Pancreas (tissue), 10 donors: ENCODE data around the gene PCDHGA7. TPM values are rescaled to one million over a fixed set of nuclear protein-coding genes. Genes with fewer than 3 reads are reported as not detected.
A peak's percentile ranks its signal among the peaks of the same experiment; 100 is the strongest.
"Not testable (repeated sequence)": the region's sequence is repeated elsewhere in the genome, so short reads cannot be mapped to it uniquely, and the experiment has no call there.

Experiments used
- ATAC-seq, 4 donors: fragments of 200-7000 bp; cut with Tn5 transposase; one replicate each; pipeline versions ENCODE4 v1.8.0 to v1.9.1; 2020; ENCODE audit warnings: mild to moderate bottlenecking in 4 of 4, moderate library complexity in 4 of 4
- DNase-seq, 6 donors: peaks; one replicate each; pipeline ENCODE4 v3.0.0-alpha.2; 2020
- FAIRE-seq: peaks from 2 replicates; lab custom pipeline; 2012; peaks lifted over from hg19 to GRCh38; lab: Jason Lieb, UNC
- H3K27ac ChIP-seq, 4 donors: fragments of 200-600 bp; sonication (generic); 1 replicate in 3 of 4; 2 replicates in 1 of 4; pipeline versions ENCODE4 v1.5.0 to v1.8.0; 2020
- H3K27me3 ChIP-seq, 4 donors: fragments of 200-600 bp; one replicate each; pipeline ENCODE4 v1.8.0; 2021
- H3K36me3 ChIP-seq, 3 donors: fragments of 200-600 bp; sonication (generic) in 1 of 3; one replicate each; pipeline versions ENCODE4 v1.5.0 to v1.8.0; 2020 to 2021
- H3K4me1 ChIP-seq, 3 donors: fragments of 200-600 bp; one replicate each; pipeline ENCODE4 v1.8.0; 2021
- H3K4me3 ChIP-seq, 4 donors: fragments of 200-600 bp; sonication (generic) in 2 of 4; one replicate each; pipeline versions ENCODE4 v1.5.0 to v1.8.0; 2020 to 2021
- H3K9me3 ChIP-seq, 4 donors: fragments of 200-600 bp; one replicate each; pipeline ENCODE4 v1.8.0; 2021
- CTCF ChIP-seq, 4 donors: fragments of 200-600 bp; sonication (generic) in 3 of 4; IDR thresholded peaks; one replicate each; pipeline versions ENCODE4 v1.5.0 to v1.8.0; 2021; ENCODE audit warnings: antibody characterized with exemption in 4 of 4
- WGBS, 2 donors: extraction: QIAGEN DNeasy Blood & Tissue Kit; methylation state at CpG; one replicate each; pipeline ENCODE4 v1.1.7; 2013; 5-methylcytosine and 5-hydroxymethylcytosine counted together
- intact Hi-C, 3 donors: fragments of 100-400 bp; cut with DNase I; formaldehyde crosslinking; loops; one replicate each; pipeline versions ENCODE4 v1.11.1 to v1.14.2; 2022
- polyA plus RNA-seq, 2 donors: library from polyadenylated mRNA; stranded (reverse); fragments of 200-250 nt; gene quantifications; one replicate each; pipeline ENCODE4 v1.2.3, GENCODE V29; 2013
- total RNA-seq, 6 donors: library from RNA; stranded (reverse); fragmentation: NEBNext Ultra II Directional in 4 of 6; extraction: Animal tissue kit (Norgen Biotek cat#: 25700) in 4 of 6; gene quantifications; one replicate each; pipeline versions ENCODE4 v1.2.1 to v1.2.4, GENCODE V29; 2021 to 2023
- donor health status: healthy with polysubstance abuse.
- donor health status: DM: no; HTN: no; CAD: no; lungs with moderate emphysema.
- donor health status: DM: no; HTN: no; CAD: no.
- donor health status: control.
- donor health status: control.
- donor health status: Bipolar disorder and iron deficiency.
- donor health status: DM: yes; HTN: yes; CAD: no.
- donor health status: DM: no; HTN: no; CAD: no.
- donor health status: DM: no; HTN: no; CAD: no.
- donor health status: DM: yes; HTN: yes; CAD: no.

Gene PCDHGA7
- total and polyA plus RNA-seq, 8 donors, result 0.92 to 2.0 (median 1.6) TPM

GRCh38 chr5:141403387-141403786 lies 20.8 kb downstream of the PCDHGA7 start:
- WGBS, 2 donors, result 23 to 27% methylated on average over 22 of the region's 22 CpGs
- ATAC-seq (no peak), FAIRE-seq (no peak), DNase-seq (peak in 1 of 6 donors; percentile 34)
- no peak for TF ChIP-seq CTCF (IDR thresholded peaks at IDR 0.05)
- no peak overlapping the region for H3K4me3 ChIP-seq
- intact Hi-C loops, result loop anchor here in 1 of 3 donors (10.0 kb wide), 1 partner anchor 151 kb away; no protein-coding TSS in a partner anchor
- H3K4me1 ChIP-seq, result peaks cover 0 to 2% (median 0%) of the 10 kb centered on the region in 3 donors
- H3K27ac ChIP-seq, result no peak overlapping the region
- H3K36me3 ChIP-seq, result no peaks in the 10 kb centered on the region
- no peaks in the 10 kb centered on the region for H3K27me3 ChIP-seq
- H3K9me3 ChIP-seq, result peaks cover 0 to 6% (median 2%) of the 10 kb centered on the region in 4 donors

GRCh38 chr5:141407790-141408505 lies 25.4 kb downstream of the PCDHGA7 start, which contains the start of gene PCDHGB6:
PCDHGB6 (plus strand) TSS chr5:141408021; CDS start chr5:141408203, 182 bp downstream.
- not testable (repeated sequence) for FAIRE-seq, H3K36me3 ChIP-seq, H3K4me1 ChIP-seq, H3K27me3 ChIP-seq, H3K27ac ChIP-seq
- intact Hi-C loops, result loop anchor here in 1 of 3 donors (10.0 kb wide), 1 partner anchor 147 kb away; no protein-coding TSS in a partner anchor
- ATAC-seq, result peak; percentile 56 to 90 (median 78)
- peak in 3 of 4 donors; percentile 19 to 36 (median 20) for TF ChIP-seq CTCF (IDR thresholded peaks at IDR 0.05)
- WGBS, 2 donors, result 11 to 13% methylated on average over 46 to 51 of the region's 51 CpGs
- peak within 1 kb of the TSS in 2 of 4 donors; percentile 12 to 26 for H3K4me3 ChIP-seq
- peaks cover 0 to 10% (median 4%) of the 10 kb centered on the region in 4 donors for H3K9me3 ChIP-seq
- peak in 2 of 6 donors; percentile 35 to 36 for DNase-seq

- FAIRE-seq (no peak), ATAC-seq (no peak), DNase-seq (peak in 1 of 6 donors; percentile 27)
- peaks cover 0 to 18% (median 4%) of the 10 kb centered on the region in 4 donors for H3K9me3 ChIP-seq
- H3K4me1 ChIP-seq, result no peaks in the 10 kb centered on the region
- 20 to 21% methylated on average over 62 to 64 of the region's 64 CpGs for WGBS, 2 donors
- H3K27me3 ChIP-seq, result no peaks in the 10 kb centered on the region
- no peak overlapping the region for H3K4me3 ChIP-seq
- TF ChIP-seq CTCF (IDR thresholded peaks at IDR 0.05), result no peak
- intact Hi-C loops, result loop anchor here in 1 of 3 donors (10.0 kb wide), 2 partner anchors 115 to 145 kb away; no protein-coding TSS in a partner anchor
- no peaks in the 10 kb centered on the region for H3K36me3 ChIP-seq
- H3K27ac ChIP-seq, result no peak overlapping the region
Measured at GRCh38 chr5:141409598-141410306, 27.2 kb downstream of the PCDHGA7 start.

GRCh38 chr5:141411575-141411974 lies 29.0 kb downstream of the PCDHGA7 start:
- TF ChIP-seq CTCF (IDR thresholded peaks at IDR 0.05), result no peak
- WGBS, 2 donors, result 60 to 61% methylated on average over 3 of the region's 3 CpGs
- no peaks in the 10 kb centered on the region for H3K4me1 ChIP-seq
- no peak for ATAC-seq
- no peak overlapping the region for H3K27ac ChIP-seq
- H3K27me3 ChIP-seq, result no peaks in the 10 kb centered on the region
- FAIRE-seq, result no peak
- no peak overlapping the region for H3K4me3 ChIP-seq
- no peak for DNase-seq
- H3K36me3 ChIP-seq, result no peaks in the 10 kb centered on the region
- intact Hi-C loops, result loop anchor here in 1 of 3 donors (10.0 kb wide), 1 partner anchor 113 kb away; no protein-coding TSS in a partner anchor
- H3K9me3 ChIP-seq, result peaks cover 0 to 18% (median 4%) of the 10 kb centered on the region in 4 donors
